ENCODE results near the gene ADAT3.
A peak's percentile ranks its signal among the peaks of the same experiment; 100 is the strongest.

ADAT3 gene

DNA sequence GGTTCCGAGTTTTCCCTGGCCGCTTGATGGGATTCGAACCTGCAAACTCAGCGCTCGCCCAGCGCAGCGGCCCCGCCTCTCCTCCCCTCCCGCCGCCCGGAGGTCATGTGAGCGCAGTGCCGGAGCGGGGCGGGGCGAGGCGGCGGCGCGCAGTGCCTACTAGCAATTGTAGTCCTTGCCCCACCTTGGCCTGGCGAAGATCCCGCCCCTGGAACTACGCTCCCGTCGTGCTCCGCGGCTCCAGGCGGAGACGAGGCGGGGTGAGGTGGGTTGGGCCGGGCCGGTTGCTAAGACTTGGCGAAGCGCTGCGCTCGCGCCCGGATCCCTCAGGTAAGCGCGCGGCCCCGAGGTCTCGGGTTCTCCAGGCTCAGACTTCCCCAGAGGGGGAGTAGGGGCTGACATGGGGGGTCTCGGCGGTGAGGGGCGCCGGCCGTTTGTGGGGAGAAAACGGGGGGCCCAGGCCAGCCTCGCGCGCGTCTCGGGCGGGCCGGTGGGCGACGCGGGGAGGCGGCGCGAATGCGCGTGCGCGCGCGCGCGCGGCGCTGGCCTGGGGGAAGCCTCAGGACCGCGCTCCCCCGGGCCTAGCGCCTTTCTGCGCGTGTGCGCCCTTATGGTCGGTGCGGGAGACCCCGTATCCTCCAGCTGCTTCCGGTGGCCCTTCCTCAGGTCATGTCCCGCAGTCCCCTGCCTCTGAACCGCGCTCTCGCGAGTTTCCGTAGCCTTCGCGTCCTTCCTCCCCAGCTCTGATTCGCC is at the start of gene ADAT3, which contains the start of gene SCAMP4:
TSS of gene ADAT3 (plus strand) at position 290 of the 753 bp plus-strand sequence. CDS start 6,649 bp downstream, outside the sequence.
TSS of gene SCAMP4 (plus strand) at position 290 of the 753 bp plus-strand sequence. CDS start 9,621 bp downstream, outside the sequence.
- in situ Hi-C loops (cut with MboI; ENCODE audit: low sequenced_read_pairs, unreplicated experiment) = no loop called here
- TF ChIP-seq, protein P1, sequence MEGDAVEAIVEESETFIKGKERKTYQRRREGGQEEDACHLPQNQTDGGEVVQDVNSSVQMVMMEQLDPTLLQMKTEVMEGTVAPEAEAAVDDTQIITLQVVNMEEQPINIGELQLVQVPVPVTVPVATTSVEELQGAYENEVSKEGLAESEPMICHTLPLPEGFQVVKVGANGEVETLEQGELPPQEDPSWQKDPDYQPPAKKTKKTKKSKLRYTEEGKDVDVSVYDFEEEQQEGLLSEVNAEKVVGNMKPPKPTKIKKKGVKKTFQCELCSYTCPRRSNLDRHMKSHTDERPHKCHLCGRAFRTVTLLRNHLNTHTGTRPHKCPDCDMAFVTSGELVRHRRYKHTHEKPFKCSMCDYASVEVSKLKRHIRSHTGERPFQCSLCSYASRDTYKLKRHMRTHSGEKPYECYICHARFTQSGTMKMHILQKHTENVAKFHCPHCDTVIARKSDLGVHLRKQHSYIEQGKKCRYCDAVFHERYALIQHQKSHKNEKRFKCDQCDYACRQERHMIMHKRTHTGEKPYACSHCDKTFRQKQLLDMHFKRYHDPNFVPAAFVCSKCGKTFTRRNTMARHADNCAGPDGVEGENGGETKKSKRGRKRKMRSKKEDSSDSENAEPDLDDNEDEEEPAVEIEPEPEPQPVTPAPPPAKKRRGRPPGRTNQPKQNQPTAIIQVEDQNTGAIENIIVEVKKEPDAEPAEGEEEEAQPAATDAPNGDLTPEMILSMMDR (IDR thresholded peaks at IDR 0.05; ENCODE audit: borderline replicate concordance, control extremely low read depth, extremely low read depth, insufficient read depth, missing control alignments) = no peak
- peak; percentile 97 for DNase-seq (ENCODE audit: low spot score)

GRCh38 chr19:1855828-1856255 is 49.4 kb upstream of the ADAT3 start:
- TF ChIP-seq, protein P1 (IDR thresholded peaks at IDR 0.05; ENCODE audit: borderline replicate concordance, control extremely low read depth, extremely low read depth, insufficient read depth, missing control alignments) = no peak
- in situ Hi-C loops (cut with MboI; ENCODE audit: low sequenced_read_pairs, unreplicated experiment) = no loop called here
- DNase-seq (ENCODE audit: low spot score) = no peak

DNA sequence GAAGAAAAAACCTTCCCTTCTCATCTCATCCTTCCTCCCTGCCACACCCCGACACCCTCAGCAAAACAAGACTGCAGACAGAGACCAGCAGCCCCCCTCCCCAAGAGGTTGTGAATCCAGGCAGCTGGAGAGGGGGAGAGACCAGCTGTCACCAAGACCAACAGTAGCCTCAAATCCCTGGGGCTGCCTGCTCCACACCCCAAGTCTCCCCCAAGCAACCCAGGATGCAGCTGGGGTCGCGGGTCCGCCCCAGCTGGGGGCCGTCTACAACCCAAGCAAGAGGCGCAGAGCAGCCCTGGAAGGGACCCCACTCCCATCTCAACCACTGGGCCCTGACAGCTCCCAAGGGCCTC is 48.9 kb upstream of the ADAT3 start:
- in situ Hi-C loops (cut with MboI; ENCODE audit: low sequenced_read_pairs, unreplicated experiment) = no loop called here
- DNase-seq (ENCODE audit: low spot score) = no peak
- TF ChIP-seq, protein P1 (IDR thresholded peaks at IDR 0.05; ENCODE audit: borderline replicate concordance, control extremely low read depth, extremely low read depth, insufficient read depth, missing control alignments) = no peak

DNA sequence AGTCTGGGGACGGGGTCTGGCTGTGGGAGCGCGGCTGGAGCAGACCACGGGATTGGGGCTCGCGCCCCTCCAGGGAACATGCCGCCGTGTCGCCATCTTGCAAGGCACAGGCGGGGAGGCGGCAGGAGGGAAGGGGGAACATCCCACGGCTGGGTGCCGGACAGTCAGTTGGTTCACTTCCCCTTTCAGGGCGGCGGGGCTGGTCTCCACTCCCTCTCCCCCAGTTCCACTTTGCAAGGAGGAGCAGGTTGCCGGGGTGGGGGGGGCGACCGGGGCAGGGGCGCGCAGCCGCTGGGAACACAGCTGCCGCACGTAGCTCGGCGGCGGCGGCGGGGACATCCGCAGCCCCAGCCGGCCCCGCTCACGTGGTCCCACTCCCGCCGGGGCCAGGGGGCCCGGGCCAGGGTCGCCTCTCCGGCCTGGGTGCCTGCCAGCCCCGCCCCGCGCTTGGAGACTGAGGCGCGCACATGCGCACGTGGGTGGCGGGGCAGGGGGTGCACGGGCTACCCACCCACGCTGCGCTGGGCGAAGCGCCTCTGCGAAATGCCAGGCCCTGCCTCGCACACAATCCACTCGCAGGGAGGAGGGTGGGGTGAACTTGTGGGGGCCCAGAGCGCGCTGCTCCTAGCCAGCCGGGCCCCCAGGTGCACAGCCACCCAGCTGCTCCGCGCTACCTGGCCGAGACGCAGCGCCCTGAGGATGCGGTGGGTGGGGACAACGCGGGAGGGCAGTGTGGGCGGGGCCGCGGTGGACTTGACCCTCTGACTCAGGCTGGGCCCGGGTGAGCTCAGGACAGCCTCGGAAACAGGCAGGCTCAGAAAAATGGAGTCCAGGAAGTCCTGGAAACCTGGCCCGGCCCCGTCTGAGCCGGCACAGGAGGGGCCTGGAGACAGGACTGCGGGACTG is 48.2 kb upstream of the ADAT3 start:
- TF ChIP-seq, protein P1 (IDR thresholded peaks at IDR 0.05; ENCODE audit: borderline replicate concordance, control extremely low read depth, extremely low read depth, insufficient read depth, missing control alignments) = no peak
- in situ Hi-C loops (cut with MboI; ENCODE audit: low sequenced_read_pairs, unreplicated experiment) = no loop called here
- peak; percentile 84 for DNase-seq (ENCODE audit: low spot score)

DNA sequence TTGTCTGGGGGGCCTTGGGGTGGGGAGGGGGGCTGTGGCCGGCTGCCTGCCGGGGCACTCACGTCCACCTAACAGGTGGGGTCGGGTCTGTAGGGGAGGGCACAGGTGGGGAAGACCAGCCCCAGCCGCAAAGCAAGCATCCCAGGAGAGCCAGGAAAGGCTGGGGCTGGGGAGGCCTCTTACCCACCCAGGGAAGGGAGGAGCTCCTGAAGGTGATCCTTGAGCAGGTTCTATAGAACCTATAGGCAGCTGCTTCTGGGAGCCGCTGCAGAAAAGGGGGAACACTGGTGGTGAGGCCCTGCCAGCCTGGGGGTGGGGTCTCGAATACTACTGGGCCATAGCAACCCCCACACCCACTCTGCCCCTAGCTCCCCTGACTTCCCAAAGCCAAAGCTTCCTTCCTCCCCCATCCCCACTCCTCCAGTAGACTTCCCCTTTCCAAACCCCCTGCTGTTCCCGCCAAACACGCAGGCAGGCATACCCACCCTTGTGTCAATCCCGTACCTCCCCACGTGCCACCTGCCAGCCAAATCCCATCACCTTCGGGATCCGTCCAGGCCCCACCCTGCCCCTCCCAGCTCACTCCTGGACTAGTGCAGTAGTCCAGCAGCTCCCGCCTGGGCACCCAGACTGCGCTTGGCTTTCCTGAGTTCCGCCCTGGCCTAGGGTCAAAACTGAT is 47.4 kb upstream of the ADAT3 start:
- TF ChIP-seq, protein P1 (IDR thresholded peaks at IDR 0.05; ENCODE audit: borderline replicate concordance, control extremely low read depth, extremely low read depth, insufficient read depth, missing control alignments) = no peak
- in situ Hi-C loops (cut with MboI; ENCODE audit: low sequenced_read_pairs, unreplicated experiment) = no loop called here
- no peak for DNase-seq (ENCODE audit: low spot score)
